HEK293 (cell line): ENCODE data around the gene NEK9.

Source experiments
- CTCF ChIA-PET: fragments of 350-600 bp; formaldehyde crosslinking; extraction: SDS; loops from one replicate; lab custom pipeline; 2021; ENCODE audit warnings: antibody characterized with exemption; lab: Yijun Ruan, JAX
- POLR2A ChIA-PET: fragments of 300-600 bp; formaldehyde crosslinking; extraction: SDS; loops from one replicate; lab custom pipeline; 2020; ENCODE audit warnings: antibody characterized with exemption, inconsistent platforms; lab: Yijun Ruan, JAX
- H3K27ac ChIP-seq: fragments of 200-500 bp; sonication (Bioruptor generic); 2 replicates; pipeline ENCODE4 v1.5.1; 2014; ENCODE audit warnings: low read depth, low read length, control low read depth, inconsistent platforms; ENCODE audit errors: extremely low read depth
- H3K36me3 ChIP-seq, 2 experiments: fragments of 200-500 bp in 1 of 2; sonication (Bioruptor generic) in 1 of 2; 1 replicate in 1 of 2; 2 replicates in 1 of 2; pipeline ENCODE4 v1.5.1; 2014 to 2017; ENCODE audit warnings: inconsistent platforms in 2 of 2, low read length in 2 of 2; ENCODE audit not compliant: control insufficient read depth in 2 of 2, insufficient read depth in 1 of 2
- H3K4me1 ChIP-seq: fragments of 200-500 bp; sonication (Bioruptor generic); 2 replicates; pipeline ENCODE4 v1.5.1; 2014; ENCODE audit warnings: mild to moderate bottlenecking, low read length, inconsistent platforms; ENCODE audit not compliant: control insufficient read depth, insufficient read depth
- H3K4me3 ChIP-seq: 2 replicates; pipeline ENCODE4 v1.5.1; 2011; ENCODE audit warnings: low read depth, mild to moderate bottlenecking, control low read depth, low read length, moderate library complexity
- H3K9me3 ChIP-seq: fragments of 200-500 bp; sonication (Bioruptor generic); 2 replicates; pipeline ENCODE4 v1.5.1; 2014; ENCODE audit warnings: low read depth, low read length, inconsistent platforms; ENCODE audit not compliant: control insufficient read depth, insufficient read depth
- FEZF1 ChIP-seq: fragments of 450-650 bp; formaldehyde crosslinking; IDR thresholded peaks from 2 replicates; pipeline ENCODE4 v1.5.1; 2016; ENCODE audit warnings: missing biosample characterization, missing genetic modification characterization
- KLF1 ChIP-seq: fragments of 450-650 bp; formaldehyde crosslinking; IDR thresholded peaks from 2 replicates; pipeline ENCODE4 v1.5.1; 2016; ENCODE audit warnings: missing biosample characterization, missing genetic modification characterization
- KLF9 ChIP-seq: fragments of 450-650 bp; formaldehyde crosslinking; IDR thresholded peaks from 2 replicates; pipeline ENCODE4 v1.5.1; 2016; ENCODE audit warnings: missing biosample characterization, missing genetic modification characterization, low read depth
- WT1 ChIP-seq: fragments of 450-650 bp; formaldehyde crosslinking; IDR thresholded peaks from 2 replicates; pipeline ENCODE4 v1.5.1; 2016; ENCODE audit warnings: missing biosample characterization, missing genetic modification characterization
- ZBTB1 ChIP-seq: fragments of 450-650 bp; formaldehyde crosslinking; IDR thresholded peaks from 2 replicates; pipeline ENCODE4 v1.5.1; 2016; ENCODE audit warnings: missing biosample characterization, missing genetic modification characterization
- ZNF112 ChIP-seq: fragments of 450-650 bp; formaldehyde crosslinking; IDR thresholded peaks from 2 replicates; pipeline ENCODE4 v1.5.0; 2017; ENCODE audit warnings: missing biosample characterization, missing genetic modification characterization
- ZNF335 ChIP-seq: fragments of 450-650 bp; formaldehyde crosslinking; conservative IDR thresholded peaks from 2 replicates; pipeline ENCODE4 v1.5.1; 2016; ENCODE audit warnings: missing biosample characterization, missing genetic modification characterization
- ZNF555 ChIP-seq: fragments of 450-650 bp; formaldehyde crosslinking; conservative IDR thresholded peaks from 2 replicates; pipeline ENCODE4 v1.5.1; 2017; ENCODE audit warnings: missing biosample characterization, mild to moderate bottlenecking, missing genetic modification characterization, inconsistent platforms
- ZNF580 ChIP-seq: fragments of 450-650 bp; formaldehyde crosslinking; IDR thresholded peaks from 2 replicates; pipeline ENCODE4 v1.5.1; 2016; ENCODE audit warnings: missing biosample characterization, missing genetic modification characterization
- ZNF600 ChIP-seq: fragments of 450-650 bp; formaldehyde crosslinking; IDR thresholded peaks from 2 replicates; pipeline ENCODE4 v1.5.1; 2016; ENCODE audit warnings: missing biosample characterization, missing genetic modification characterization
- ZNF660 ChIP-seq: fragments of 450-650 bp; IDR thresholded peaks from 2 replicates; pipeline ENCODE4 v1.5.1; 2018; ENCODE audit warnings: missing biosample characterization, mild to moderate bottlenecking, missing genetic modification characterization
- ZSCAN16 ChIP-seq: fragments of 450-650 bp; formaldehyde crosslinking; IDR thresholded peaks from 2 replicates; pipeline ENCODE4 v1.5.1; 2016; ENCODE audit warnings: missing biosample characterization, missing genetic modification characterization
- ZSCAN23 ChIP-seq: fragments of 450-650 bp; formaldehyde crosslinking; IDR thresholded peaks from 2 replicates; pipeline ENCODE4 v1.5.1; 2016; ENCODE audit warnings: missing biosample characterization, missing genetic modification characterization
- TF ChIP-seq, protein P1 (sequence below): fragments of 450-650 bp; formaldehyde crosslinking; optimal IDR thresholded peaks from 2 replicates; pipeline ENCODE3; 2016; ENCODE audit warnings: missing biosample characterization, mild to moderate bottlenecking, missing genetic modification characterization
- TF ChIP-seq, protein P2 (sequence below): fragments of 450-650 bp; formaldehyde crosslinking; conservative IDR thresholded peaks from 2 replicates; pipeline ENCODE4 v1.5.1; 2016; ENCODE audit warnings: low read depth, missing biosample characterization, missing genetic modification characterization
- TF ChIP-seq, protein P3 (sequence below): fragments of 450-650 bp; formaldehyde crosslinking; IDR thresholded peaks from 2 replicates; pipeline ENCODE4 v1.5.1; 2017; ENCODE audit warnings: missing biosample characterization, missing genetic modification characterization
- TF ChIP-seq, protein P4 (sequence below): fragments of 450-650 bp; formaldehyde crosslinking; IDR thresholded peaks from 2 replicates; pipeline ENCODE4 v1.5.0; 2017; ENCODE audit warnings: missing biosample characterization, missing genetic modification characterization, borderline replicate concordance

Gene NEK9

DNA sequence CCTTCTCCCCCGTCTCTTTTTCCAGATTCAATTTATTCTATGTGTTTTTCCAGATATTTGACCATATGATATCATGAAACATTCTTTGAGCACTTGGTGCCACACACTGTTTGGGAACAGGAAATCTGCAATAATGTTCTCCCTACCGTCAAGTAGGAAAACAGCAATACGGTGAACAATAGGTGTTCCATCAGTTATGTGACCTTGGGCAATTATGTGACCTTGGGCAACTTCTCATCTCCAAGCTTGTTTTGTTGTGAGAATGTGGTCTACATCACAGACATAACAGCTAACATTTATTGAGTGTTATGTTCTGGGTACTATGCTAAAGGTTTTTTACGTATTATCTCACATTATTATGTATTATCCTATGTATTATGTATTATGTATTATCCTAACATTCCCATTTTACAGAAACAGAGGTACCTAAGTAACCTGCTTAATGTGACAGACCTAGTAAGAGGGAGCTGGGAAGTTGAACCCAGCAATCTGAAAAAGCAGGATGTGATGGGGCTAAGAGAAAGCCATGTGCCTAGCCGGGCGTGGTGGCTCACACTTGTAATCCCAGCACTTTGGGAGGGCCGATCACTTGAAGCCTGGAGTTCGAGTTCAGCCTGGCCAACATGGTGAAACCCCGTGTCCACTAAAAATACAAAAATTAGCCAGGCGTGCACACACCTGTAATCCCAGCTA is 1.2 kb upstream of the NEK9 start:
- Histone ChIP-seq H3K9me3 (no peaks in the 10 kb centered on the region), H3K4me1 (peaks cover 19% of the 10 kb centered on the region), H3K27ac (no peak overlapping the region; the same call in 1 of the 2 replicates), H3K4me3 (peak overlapping the region; percentile 98), H3K36me3 (peaks cover 0 to 11% of the 10 kb centered on the region in 2 experiments; a peak in 2 of 3 replicates)
- 0 out of 2 replicates have a peak, but pooled peaks have one; percentile 16 for TF ChIP-seq KLF1 (tag by site-specific recombination)
- TF ChIP-seq ZNF600 (tag by site-specific recombination), result no peak
- no peak for TF ChIP-seq KLF9 (tag by site-specific recombination)
- no peak for TF ChIP-seq ZNF112
- TF ChIP-seq ZBTB1, result no peak
- TF ChIP-seq ZSCAN16 (tag by site-specific recombination), result no peak
- no peak for TF ChIP-seq ZNF580 (tag by site-specific recombination)
- TF ChIP-seq ZSCAN23 (tag by site-specific recombination), result no peak
- TF ChIP-seq ZNF555 (tag by site-specific recombination), result no peak
- no peak for TF ChIP-seq ZNF660 (tag by site-specific recombination)
- TF ChIP-seq, protein P1, sequence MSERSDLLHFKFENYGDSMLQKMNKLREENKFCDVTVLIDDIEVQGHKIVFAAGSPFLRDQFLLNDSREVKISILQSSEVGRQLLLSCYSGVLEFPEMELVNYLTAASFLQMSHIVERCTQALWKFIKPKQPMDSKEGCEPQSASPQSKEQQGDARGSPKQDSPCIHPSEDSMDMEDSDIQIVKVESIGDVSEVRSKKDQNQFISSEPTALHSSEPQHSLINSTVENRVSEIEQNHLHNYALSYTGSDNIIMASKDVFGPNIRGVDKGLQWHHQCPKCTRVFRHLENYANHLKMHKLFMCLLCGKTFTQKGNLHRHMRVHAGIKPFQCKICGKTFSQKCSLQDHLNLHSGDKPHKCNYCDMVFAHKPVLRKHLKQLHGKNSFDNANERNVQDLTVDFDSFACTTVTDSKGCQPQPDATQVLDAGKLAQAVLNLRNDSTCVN (tag by site-specific recombination), result peak; percentile 11
- TF ChIP-seq, protein P2, sequence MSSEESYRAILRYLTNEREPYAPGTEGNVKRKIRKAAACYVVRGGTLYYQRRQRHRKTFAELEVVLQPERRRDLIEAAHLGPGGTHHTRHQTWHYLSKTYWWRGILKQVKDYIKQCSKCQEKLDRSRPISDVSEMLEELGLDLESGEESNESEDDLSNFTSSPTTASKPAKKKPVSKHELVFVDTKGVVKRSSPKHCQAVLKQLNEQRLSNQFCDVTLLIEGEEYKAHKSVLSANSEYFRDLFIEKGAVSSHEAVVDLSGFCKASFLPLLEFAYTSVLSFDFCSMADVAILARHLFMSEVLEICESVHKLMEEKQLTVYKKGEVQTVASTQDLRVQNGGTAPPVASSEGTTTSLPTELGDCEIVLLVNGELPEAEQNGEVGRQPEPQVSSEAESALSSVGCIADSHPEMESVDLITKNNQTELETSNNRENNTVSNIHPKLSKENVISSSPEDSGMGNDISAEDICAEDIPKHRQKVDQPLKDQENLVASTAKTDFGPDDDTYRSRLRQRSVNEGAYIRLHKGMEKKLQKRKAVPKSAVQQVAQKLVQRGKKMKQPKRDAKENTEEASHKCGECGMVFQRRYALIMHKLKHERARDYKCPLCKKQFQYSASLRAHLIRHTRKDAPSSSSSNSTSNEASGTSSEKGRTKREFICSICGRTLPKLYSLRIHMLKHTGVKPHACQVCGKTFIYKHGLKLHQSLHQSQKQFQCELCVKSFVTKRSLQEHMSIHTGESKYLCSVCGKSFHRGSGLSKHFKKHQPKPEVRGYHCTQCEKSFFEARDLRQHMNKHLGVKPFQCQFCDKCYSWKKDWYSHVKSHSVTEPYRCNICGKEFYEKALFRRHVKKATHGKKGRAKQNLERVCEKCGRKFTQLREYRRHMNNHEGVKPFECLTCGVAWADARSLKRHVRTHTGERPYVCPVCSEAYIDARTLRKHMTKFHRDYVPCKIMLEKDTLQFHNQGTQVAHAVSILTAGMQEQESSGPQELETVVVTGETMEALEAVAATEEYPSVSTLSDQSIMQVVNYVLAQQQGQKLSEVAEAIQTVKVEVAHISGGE, result no peak
- TF ChIP-seq FEZF1, result no peak
- TF ChIP-seq, protein P3, sequence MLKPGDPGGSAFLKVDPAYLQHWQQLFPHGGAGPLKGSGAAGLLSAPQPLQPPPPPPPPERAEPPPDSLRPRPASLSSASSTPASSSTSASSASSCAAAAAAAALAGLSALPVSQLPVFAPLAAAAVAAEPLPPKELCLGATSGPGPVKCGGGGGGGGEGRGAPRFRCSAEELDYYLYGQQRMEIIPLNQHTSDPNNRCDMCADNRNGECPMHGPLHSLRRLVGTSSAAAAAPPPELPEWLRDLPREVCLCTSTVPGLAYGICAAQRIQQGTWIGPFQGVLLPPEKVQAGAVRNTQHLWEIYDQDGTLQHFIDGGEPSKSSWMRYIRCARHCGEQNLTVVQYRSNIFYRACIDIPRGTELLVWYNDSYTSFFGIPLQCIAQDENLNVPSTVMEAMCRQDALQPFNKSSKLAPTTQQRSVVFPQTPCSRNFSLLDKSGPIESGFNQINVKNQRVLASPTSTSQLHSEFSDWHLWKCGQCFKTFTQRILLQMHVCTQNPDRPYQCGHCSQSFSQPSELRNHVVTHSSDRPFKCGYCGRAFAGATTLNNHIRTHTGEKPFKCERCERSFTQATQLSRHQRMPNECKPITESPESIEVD (tag by site-specific recombination), result no peak
- TF ChIP-seq WT1 (tag by site-specific recombination), result no peak
- no peak for TF ChIP-seq ZNF335 (tag by site-specific recombination)
- TF ChIP-seq, protein P4, sequence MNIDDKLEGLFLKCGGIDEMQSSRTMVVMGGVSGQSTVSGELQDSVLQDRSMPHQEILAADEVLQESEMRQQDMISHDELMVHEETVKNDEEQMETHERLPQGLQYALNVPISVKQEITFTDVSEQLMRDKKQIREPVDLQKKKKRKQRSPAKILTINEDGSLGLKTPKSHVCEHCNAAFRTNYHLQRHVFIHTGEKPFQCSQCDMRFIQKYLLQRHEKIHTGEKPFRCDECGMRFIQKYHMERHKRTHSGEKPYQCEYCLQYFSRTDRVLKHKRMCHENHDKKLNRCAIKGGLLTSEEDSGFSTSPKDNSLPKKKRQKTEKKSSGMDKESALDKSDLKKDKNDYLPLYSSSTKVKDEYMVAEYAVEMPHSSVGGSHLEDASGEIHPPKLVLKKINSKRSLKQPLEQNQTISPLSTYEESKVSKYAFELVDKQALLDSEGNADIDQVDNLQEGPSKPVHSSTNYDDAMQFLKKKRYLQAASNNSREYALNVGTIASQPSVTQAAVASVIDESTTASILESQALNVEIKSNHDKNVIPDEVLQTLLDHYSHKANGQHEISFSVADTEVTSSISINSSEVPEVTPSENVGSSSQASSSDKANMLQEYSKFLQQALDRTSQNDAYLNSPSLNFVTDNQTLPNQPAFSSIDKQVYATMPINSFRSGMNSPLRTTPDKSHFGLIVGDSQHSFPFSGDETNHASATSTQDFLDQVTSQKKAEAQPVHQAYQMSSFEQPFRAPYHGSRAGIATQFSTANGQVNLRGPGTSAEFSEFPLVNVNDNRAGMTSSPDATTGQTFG (tag by site-specific recombination), result no peak
- CTCF ChIA-PET, result interaction anchor here (0.6 to 1.7 kb wide), 7 partner anchors 168 to 526 kb away, joined by 3 to 12 read pairs (median 3); no protein-coding TSS in a partner anchor
- POLR2A ChIA-PET, result interaction anchor here (0.7 to 1.7 kb wide), 3 partner anchors 10 to 529 kb away, joined by 3 to 7 read pairs (median 6); no protein-coding TSS in a partner anchor
